Stimulated activated naive CD4-positive, alpha-beta T cell (primary cell): ENCODE results near the gene GPR89B.
"Not testable (repeated sequence)": the region's sequence is repeated elsewhere in the genome, so short reads cannot be mapped to it uniquely, and the experiment has no call there.

Experiments
- DNase-seq, 6 experiments: peaks; one replicate each; lab custom pipeline; 2025; lab: John Stamatoyannopoulos, UW

GPR89B gene

GRCh38 chr1:148032690-148033089, 104.5 kb downstream of the GPR89B start:
- DNase-seq, result not testable (repeated sequence)

DNA sequence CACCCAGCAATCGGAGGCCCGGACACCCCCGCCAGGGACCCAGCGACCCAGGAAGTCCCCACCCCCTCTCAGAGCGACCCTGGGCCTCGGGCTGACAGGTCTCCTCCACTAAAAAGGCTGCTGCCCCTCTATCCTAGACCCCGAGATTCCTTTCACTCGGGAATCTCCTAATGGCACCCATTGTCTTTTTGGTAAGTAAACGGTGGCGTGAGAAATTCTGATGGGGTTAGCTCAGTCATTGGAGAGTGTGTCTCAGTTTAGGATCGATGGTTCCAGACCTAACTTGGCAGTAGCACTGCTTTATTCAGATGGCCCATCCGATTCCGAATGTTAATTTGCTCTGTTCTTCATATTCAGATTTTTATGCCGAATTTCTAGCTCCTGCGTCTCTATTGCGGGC, 104.9 kb downstream of the GPR89B start:
- not testable (repeated sequence) for DNase-seq

GRCh38 chr1:148037850-148038461, 109.7 kb downstream of the GPR89B start:
- not testable (repeated sequence) for DNase-seq

DNA sequence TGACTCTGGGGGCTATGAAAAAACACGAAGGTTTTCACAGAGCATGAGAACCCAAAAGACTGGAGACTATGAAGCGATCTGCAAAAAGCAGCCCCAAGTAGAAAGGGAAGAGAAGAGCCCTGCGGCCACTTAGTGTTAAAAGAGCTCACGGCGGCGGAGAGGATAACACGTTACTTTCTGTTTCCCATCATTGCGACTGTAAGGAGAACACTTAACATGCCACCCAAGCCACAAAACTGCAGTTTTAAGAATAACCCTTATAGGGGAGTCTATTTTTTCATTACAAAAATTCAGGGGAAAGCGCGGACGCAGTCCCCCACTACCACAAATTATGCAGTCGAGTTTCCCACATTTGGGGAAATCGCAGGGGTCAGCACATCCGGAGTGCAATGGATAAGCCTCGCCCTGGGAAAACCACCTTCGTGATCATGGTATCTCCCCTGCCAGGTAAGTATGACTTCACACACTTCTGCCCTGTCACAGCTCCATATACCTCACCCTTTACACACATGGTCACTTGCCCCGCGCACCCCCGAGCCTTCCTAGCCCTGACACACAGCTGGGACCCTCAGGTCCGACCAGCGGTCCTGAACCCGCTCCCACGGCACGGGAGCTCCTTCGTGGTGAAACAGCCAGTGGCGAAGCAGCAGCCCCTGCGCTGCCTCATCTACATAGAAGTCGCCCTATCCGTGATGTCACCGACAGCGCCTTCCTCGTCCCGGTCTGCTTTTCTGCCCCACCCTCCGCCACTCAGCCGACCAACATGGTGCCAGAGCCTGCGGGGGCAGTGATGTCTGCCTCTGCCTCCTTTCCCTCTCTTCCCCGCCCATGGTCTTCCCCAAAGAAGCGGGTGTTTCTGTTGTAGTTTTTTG, 110.5 kb downstream of the GPR89B start:
- DNase-seq, result peak in 5 of 6 experiments; percentile 44 to 89 (median 86)
